Fibroblast of lung (primary cell): ENCODE results near the gene C1QTNF5. TPM values are rescaled to one million over a fixed set of nuclear protein-coding genes. Genes with fewer than 3 reads are reported as not detected.

Experiments
- DNase-seq, 2 donors: peaks; one replicate each; pipeline versions ENCODE4 v3.0.0 to v3.0.0-alpha.2; 2010; ENCODE audit warnings: low read depth in 2 of 2
- H2AFZ ChIP-seq: 2 replicates; pipeline ENCODE4 v1.5.1; 2012; ENCODE audit warnings: low read length, control low read depth, inconsistent platforms
- H3K27ac ChIP-seq: 2 replicates; pipeline ENCODE4 v1.5.1; 2011; ENCODE audit warnings: low read length, control low read depth; ENCODE audit not compliant: insufficient read depth
- H3K27me3 ChIP-seq: 2 replicates; pipeline ENCODE4 v1.5.1; 2011; ENCODE audit warnings: mild to moderate bottlenecking, low read length; ENCODE audit not compliant: control insufficient read depth, insufficient read depth
- H3K36me3 ChIP-seq: 2 replicates; pipeline ENCODE4 v1.5.1; 2011; ENCODE audit warnings: low read length; ENCODE audit not compliant: control insufficient read depth, insufficient read depth
- H3K4me1 ChIP-seq: 2 replicates; pipeline ENCODE4 v1.5.1; 2011; ENCODE audit warnings: low read length; ENCODE audit not compliant: control insufficient read depth, insufficient read depth; ENCODE audit errors: extremely low read depth
- H3K4me2 ChIP-seq: 2 replicates; pipeline ENCODE4 v1.5.1; 2011; ENCODE audit warnings: low read length, control low read depth; ENCODE audit not compliant: insufficient read depth; ENCODE audit errors: extremely low read depth
- H3K4me3 ChIP-seq, 4 experiments: fragments of 200-600 bp in 1 of 4; sonication (generic) in 1 of 4; replicated peaks in 1 of 4; 2 replicates each; pipeline ENCODE4 v1.5.1; 2011 to 2016; ENCODE audit warnings: low read length in 4 of 4, low read depth in 3 of 4, mild to moderate bottlenecking in 3 of 4, control low read depth in 2 of 4, inconsistent platforms in 1 of 4, mixed read lengths in 1 of 4; ENCODE audit not compliant: insufficient read depth in 1 of 4; ENCODE audit errors: control extremely low read depth in 1 of 4
- H3K79me2 ChIP-seq: 2 replicates; pipeline ENCODE4 v1.5.1; 2012; ENCODE audit warnings: mild to moderate bottlenecking, low read length, inconsistent platforms; ENCODE audit not compliant: control insufficient read depth, insufficient read depth
- H3K9ac ChIP-seq: 2 replicates; pipeline ENCODE4 v1.5.1; 2011; ENCODE audit warnings: mild to moderate bottlenecking, low read length, control low read depth; ENCODE audit not compliant: insufficient read depth
- H3K9me3 ChIP-seq: 2 replicates; pipeline ENCODE4 v1.5.1; 2012; ENCODE audit warnings: low read depth, low read length; ENCODE audit not compliant: control insufficient read depth, insufficient read depth
- H4K20me1 ChIP-seq: 2 replicates; pipeline ENCODE4 v1.5.1; 2011; ENCODE audit warnings: low read length; ENCODE audit not compliant: control insufficient read depth, insufficient read depth; ENCODE audit errors: extremely low read depth
- CTCF ChIP-seq, 2 donors: IDR thresholded peaks in 1 of 2; conservative IDR thresholded peaks in 1 of 2; 1 replicate in 1 of 2; 2 replicates in 1 of 2; pipeline ENCODE4 v1.5.1; 2011 to 2012; ENCODE audit warnings: low read length in 2 of 2, control low read depth in 1 of 2, inconsistent platforms in 1 of 2, low read depth in 1 of 2, mild to moderate bottlenecking in 1 of 2
- EZH2 ChIP-seq: IDR thresholded peaks from 2 replicates; pipeline ENCODE4 v1.5.1; 2012; ENCODE audit warnings: low read length, control low read depth, mild to moderate bottlenecking; ENCODE audit errors: missing control alignments
- polyA plus RNA-seq, 2 donors: library from polyadenylated mRNA; depleted of rRNA in 1 of 2; stranded (reverse) in 1 of 2; unstranded in 1 of 2; fragments of >200 nt; gene quantifications; 2 replicates each; pipeline ENCODE4 v1.2.1, GENCODE V29; 2011 to 2012; ENCODE audit warnings: missing spikeins in 1 of 2
- total RNA-seq: library from RNA; depleted of rRNA; stranded (reverse); fragments of >200 nt; gene quantifications from 2 replicates; pipeline ENCODE4 v1.2.1, GENCODE V29; 2014

The C1QTNF5 gene
- total and polyA plus RNA-seq, 2 donors (not counting 1 experiment from before 2014, with no cell fraction given) = 13.4 to 32.0 TPM

- no peaks in the 10 kb centered on the region for H4K20me1 ChIP-seq
- H3K27ac ChIP-seq = no peak overlapping the region
- H3K9ac ChIP-seq = no peak overlapping the region
- no peak for TF ChIP-seq EZH2
- TF ChIP-seq CTCF (conservative IDR thresholded peaks at IDR 0.05 in 1 of 2, IDR thresholded peaks at IDR 0.05 in 1 of 2; ENCODE audit: low read depth in 1 of 2, low read length in 2 of 2) = no peak
- H3K36me3 ChIP-seq = no peaks in the 10 kb centered on the region
- no peak overlapping the region for H2AFZ ChIP-seq
- no peak overlapping the region for H3K4me2 ChIP-seq
- H3K4me3 ChIP-seq = no peak overlapping the region
- DNase-seq = no peak
- H3K27me3 ChIP-seq = peaks cover 2% of the 10 kb centered on the region
- H3K9me3 ChIP-seq = no peaks in the 10 kb centered on the region
- no peaks in the 10 kb centered on the region for H3K79me2 ChIP-seq
- peaks cover 13% of the 10 kb centered on the region for H3K4me1 ChIP-seq
These were observed 21.4 kb upstream of the C1QTNF5 start for GRCh38 chr11:119361941-119362725.

- DNase-seq = peak; percentile 82 to 85
- Histone ChIP-seq H3K9me3 (no peaks in the 10 kb centered on the region), H3K4me3 (no peak overlapping the region), H4K20me1 (no peaks in the 10 kb centered on the region), H3K79me2 (no peaks in the 10 kb centered on the region), H3K27ac (no peak overlapping the region), H3K4me2 (no peak overlapping the region), H3K27me3 (peaks cover 2% of the 10 kb centered on the region), H2AFZ (no peak overlapping the region), H3K9ac (no peak overlapping the region), H3K36me3 (no peaks in the 10 kb centered on the region), H3K4me1 (peaks cover 16% of the 10 kb centered on the region)
- TF ChIP-seq EZH2 (no peak), CTCF (conservative IDR thresholded peaks at IDR 0.05 in 1 of 2, IDR thresholded peaks at IDR 0.05 in 1 of 2; ENCODE audit: low read depth in 1 of 2, low read length in 2 of 2) (no peak)
These were observed 20.5 kb upstream of the C1QTNF5 start for GRCh38 chr11:119361056-119361787.

- Histone ChIP-seq H3K4me2 (no peak overlapping the region), H3K4me1 (peaks cover 11% of the 10 kb centered on the region), H3K27ac (no peak overlapping the region), H3K36me3 (no peaks in the 10 kb centered on the region), H3K79me2 (no peaks in the 10 kb centered on the region), H3K9ac (no peak overlapping the region), H3K4me3 (no peak overlapping the region), H2AFZ (no peak overlapping the region), H3K9me3 (no peaks in the 10 kb centered on the region), H4K20me1 (no peaks in the 10 kb centered on the region), H3K27me3 (no peaks in the 10 kb centered on the region)
- TF ChIP-seq CTCF (conservative IDR thresholded peaks at IDR 0.05 in 1 of 2, IDR thresholded peaks at IDR 0.05 in 1 of 2; ENCODE audit: low read depth in 1 of 2, low read length in 2 of 2) (no peak), EZH2 (no peak)
- DNase-seq = no peak
These were observed 18.9 kb upstream of the C1QTNF5 start for GRCh38 chr11:119359365-119360214.
